Measurements from ENCODE around the gene OR9A2. TPM values are rescaled to one million over a fixed set of nuclear protein-coding genes. Genes with fewer than 3 reads are reported as not detected.
"Not testable (repeated sequence)": the region's sequence is repeated elsewhere in the genome, so short reads cannot be mapped to it uniquely, and the experiment has no call there.

Gene OR9A2
- total RNA-seq, 2 donors from 2014 or later, result not detected

DNA sequence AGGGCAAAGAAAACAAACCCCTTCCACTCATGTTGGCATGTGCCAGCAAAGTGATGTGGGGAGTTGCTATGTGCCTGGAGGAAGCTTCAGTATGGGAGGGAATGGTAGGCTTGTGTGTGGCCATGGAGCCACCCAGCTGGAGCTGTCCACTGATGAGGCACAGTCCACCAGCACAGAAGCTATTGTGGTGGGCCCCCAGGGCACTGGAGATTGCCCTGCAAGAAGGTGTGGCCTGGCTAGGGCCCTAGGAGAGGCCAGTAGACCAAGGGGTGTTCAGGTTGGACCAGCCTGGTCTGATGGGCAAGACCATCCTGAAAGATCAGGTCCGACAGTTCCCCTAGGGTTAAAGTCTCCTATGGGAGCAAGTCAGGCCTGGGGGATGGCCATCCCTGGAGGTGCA is 42.6 kb downstream of the OR9A2 start:
- Histone ChIP-seq H3K9ac (ENCODE audit: low read depth in 2 of 2, low read length in 2 of 2) (no peak overlapping the region), H3K4me3 (no peak overlapping the region), H3K36me3 (no peaks in the 10 kb centered on the region), H3K27me3 (no peaks in the 10 kb centered on the region), H3K27ac (no peak overlapping the region), H3K9me3 (no peaks in the 10 kb centered on the region), H3K4me1 (no peaks in the 10 kb centered on the region)
- intact Hi-C loops (cut with DNase I), result no loop called here
- no peak for DNase-seq
- TF ChIP-seq, protein P1, sequence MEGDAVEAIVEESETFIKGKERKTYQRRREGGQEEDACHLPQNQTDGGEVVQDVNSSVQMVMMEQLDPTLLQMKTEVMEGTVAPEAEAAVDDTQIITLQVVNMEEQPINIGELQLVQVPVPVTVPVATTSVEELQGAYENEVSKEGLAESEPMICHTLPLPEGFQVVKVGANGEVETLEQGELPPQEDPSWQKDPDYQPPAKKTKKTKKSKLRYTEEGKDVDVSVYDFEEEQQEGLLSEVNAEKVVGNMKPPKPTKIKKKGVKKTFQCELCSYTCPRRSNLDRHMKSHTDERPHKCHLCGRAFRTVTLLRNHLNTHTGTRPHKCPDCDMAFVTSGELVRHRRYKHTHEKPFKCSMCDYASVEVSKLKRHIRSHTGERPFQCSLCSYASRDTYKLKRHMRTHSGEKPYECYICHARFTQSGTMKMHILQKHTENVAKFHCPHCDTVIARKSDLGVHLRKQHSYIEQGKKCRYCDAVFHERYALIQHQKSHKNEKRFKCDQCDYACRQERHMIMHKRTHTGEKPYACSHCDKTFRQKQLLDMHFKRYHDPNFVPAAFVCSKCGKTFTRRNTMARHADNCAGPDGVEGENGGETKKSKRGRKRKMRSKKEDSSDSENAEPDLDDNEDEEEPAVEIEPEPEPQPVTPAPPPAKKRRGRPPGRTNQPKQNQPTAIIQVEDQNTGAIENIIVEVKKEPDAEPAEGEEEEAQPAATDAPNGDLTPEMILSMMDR (IDR thresholded peaks at IDR 0.05), result no peak

DNA sequence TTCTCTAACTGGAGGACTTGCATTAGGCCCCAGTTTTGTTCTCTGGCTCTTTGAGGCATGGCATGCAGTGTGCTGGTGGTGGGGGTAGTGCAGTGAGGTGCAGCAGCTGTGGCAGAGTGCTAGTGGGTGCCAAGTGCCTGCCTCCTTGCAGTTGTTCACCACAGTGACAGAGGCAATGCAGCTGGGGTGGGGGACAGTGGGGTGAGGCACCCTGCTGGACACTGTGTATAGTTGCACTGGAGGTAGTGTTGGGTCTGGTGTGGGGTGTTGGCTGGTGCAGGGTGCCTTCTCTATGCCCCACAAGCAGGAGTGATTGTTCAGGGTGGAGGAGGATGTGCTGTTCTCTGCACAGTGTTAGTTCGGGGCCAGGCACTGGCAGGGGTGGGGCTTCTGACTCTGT is 43.1 kb downstream of the OR9A2 start:
- no peak overlapping the region for H3K4me3 ChIP-seq
- no peak for DNase-seq
- TF ChIP-seq, protein P1 (IDR thresholded peaks at IDR 0.05), result no peak
- no peak overlapping the region for H3K27ac ChIP-seq
- H3K27me3 ChIP-seq, result no peaks in the 10 kb centered on the region
- intact Hi-C loops (cut with DNase I), result no loop called here
- H3K9me3 ChIP-seq, result no peaks in the 10 kb centered on the region
- H3K4me1 ChIP-seq, result no peaks in the 10 kb centered on the region
- H3K36me3 ChIP-seq, result no peaks in the 10 kb centered on the region
- H3K9ac ChIP-seq (ENCODE audit: low read depth in 2 of 2, low read length in 2 of 2), result no peak overlapping the region

DNA sequence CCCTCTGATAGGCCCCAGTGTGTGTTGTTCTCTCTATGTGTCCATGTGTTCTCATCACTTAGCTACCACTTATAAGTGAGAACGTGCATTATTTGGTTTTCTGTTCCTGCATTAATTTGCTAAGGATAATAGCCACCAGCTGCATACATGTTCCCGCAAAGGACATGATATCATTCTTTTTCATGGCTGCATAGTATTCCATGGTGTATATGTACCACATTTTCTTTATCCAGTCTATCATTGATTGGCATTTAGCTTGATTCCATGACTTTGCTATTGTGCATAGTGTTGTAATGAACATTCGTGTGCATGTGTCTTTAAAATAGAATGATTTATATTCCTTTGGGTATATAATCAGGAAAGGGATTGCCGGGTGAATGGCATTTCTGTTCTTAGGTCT is 48.5 kb downstream of the OR9A2 start:
- H3K4me1 ChIP-seq; H3K36me3 ChIP-seq; H3K9ac ChIP-seq (ENCODE audit: low read depth in 2 of 2, low read length in 2 of 2); DNase-seq; intact Hi-C loops (cut with DNase I); H3K27ac ChIP-seq; H3K9me3 ChIP-seq; H3K27me3 ChIP-seq; H3K4me3 ChIP-seq: not testable (repeated sequence)

Other genes with a start within 250 kb of the OR9A2 start
- 1 to 10 TPM; 1.5 to 2.3 TPM for gene EPHB6, start 172.1 kb downstream of the OR9A2 start, total RNA-seq
- under 1 TPM; 0.05 to 0.61 TPM for gene TRPV6, start 141.4 kb downstream of the OR9A2 start, total RNA-seq
- gene TRPV5, start 93.4 kb downstream of the OR9A2 start, total RNA-seq, result not detected
- not detected for gene LLCFC1, start 87.6 kb downstream of the OR9A2 start, total RNA-seq
- gene KEL, start 64.8 kb downstream of the OR9A2 start, total RNA-seq, result under 1 TPM in 1 of 2 donors, not detected in 1; 0.77 TPM
- gene OR6V1, start 25.2 kb upstream of the OR9A2 start, total RNA-seq, result not detected
- gene PIP, start 104.9 kb upstream of the OR9A2 start, total RNA-seq, result not detected
- not detected for gene TAS2R39, start 156.3 kb upstream of the OR9A2 start, total RNA-seq
- not detected for gene TAS2R40, start 194.9 kb upstream of the OR9A2 start, total RNA-seq
- gene GSTK1, start 236.3 kb upstream of the OR9A2 start, total RNA-seq, result 100 to 1,000 TPM; 210 to 272 TPM

Measured in colonic mucosa (tissue), 4 donors.